MV-4-11 (cell line): ENCODE data around the gene PARP6.
"Not testable (repeated sequence)": the region's sequence is repeated elsewhere in the genome, so short reads cannot be mapped to it uniquely, and the experiment has no call there.

Experiments used
- DNase-seq: peaks from one replicate; lab custom pipeline; 2025; lab: John Stamatoyannopoulos, UW

Gene PARP6

DNA sequence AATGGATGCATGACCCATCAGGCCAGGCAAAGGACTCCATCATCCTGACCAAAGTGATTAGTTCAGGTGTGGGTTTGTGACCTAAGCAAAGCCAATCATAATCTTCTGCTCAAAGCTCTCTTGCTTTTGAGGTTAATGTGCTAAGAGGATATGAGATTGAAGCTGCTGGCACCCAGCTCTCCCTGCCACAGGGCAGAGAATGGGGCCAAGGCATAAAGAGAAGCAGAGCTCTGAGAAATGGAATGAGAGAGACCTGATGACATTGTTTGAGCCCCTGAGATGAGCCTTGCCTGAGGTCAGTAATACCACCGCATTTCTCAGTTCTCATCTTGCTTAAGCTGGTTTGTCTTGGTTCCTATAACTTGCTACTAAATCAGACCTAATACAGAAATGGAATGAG lies 6.4 kb upstream of the PARP6 start:
- no peak for DNase-seq

DNA sequence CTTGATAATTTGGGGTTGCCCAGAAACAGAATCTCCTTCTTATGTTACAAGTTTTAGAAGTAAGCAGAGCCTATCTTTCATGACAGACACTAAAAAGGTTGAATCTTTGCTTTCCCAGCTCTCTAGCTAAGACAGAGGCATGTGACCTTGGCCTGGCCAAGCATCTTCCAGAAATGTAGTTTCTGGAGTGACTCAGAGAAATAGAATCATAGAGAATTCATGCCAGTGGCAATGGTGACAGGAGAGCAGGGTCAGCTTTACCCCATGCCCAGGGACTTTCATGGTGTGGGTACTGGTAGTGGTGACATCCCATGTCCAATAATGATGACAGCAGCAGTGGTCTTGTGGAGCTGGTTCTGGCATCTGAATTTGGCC lies 4.0 kb upstream of the PARP6 start:
- DNase-seq: no peak

DNA sequence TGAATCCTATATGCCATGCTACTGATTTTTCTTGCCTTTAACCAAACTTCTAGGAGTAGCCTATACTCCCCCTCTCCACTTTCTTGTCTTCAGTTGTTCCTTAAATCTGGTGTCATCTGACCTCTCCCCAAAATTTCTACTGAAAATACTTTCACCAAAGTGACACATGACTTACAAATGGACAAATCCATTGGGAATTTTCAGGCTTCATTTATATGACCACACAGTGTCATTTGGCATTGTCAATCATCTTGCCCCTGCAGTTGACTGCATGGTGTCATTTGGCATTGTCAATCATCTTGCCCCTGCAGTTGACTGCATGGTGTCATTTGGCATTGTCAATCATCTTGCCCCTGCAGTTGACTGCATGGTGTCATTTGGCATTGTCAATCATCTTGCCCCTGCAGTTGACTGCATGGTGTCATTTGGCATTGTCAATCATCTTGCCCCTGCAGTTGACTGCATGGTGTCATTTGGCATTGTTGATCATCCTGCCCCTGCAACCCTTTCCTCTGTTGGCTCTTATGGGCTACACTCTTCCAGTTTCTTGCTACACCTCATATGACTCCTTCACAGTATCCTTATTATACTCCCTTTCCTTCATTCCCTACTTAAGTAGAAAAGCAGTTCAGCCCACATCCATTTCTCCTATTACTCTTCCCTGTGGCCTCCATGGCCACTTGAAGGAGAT lies 3.4 kb upstream of the PARP6 start:
- DNase-seq: not testable (repeated sequence)

DNA sequence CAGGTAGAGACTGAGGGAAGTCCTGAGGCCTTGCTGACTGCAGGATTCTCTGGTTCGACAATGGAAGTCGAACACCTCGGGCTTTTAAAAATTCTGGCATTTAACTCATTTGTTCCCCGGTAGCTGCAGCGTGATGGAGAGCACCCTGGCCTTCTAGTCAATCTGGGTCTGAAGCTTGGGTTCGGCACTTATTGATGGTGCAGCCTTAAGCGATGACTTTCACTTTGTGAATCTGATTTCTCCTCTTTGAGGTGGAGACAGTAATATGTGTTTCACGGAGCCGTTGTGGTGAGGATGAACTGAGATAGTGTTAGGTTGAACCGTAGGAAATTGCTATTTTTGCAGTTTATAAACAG lies 621 bp upstream of the PARP6 start:
- DNase-seq: no peak

DNA sequence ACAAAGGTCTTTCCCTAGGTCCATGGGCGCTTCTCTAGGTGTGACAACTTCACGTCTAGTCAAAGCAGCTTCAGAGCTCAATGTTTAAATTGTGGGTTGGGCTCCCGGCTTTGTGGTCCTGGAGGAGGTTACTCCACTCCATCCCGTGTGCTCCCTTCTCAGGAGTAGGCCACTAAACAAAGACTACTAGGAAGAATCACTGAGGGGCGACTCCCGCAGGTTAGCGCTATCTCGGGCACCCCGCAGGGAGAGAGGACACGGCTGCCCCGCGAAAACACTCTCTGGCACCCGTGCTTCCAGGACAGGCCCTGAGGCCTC lies 500 bp downstream of the PARP6 start:
- no peak for DNase-seq

DNA sequence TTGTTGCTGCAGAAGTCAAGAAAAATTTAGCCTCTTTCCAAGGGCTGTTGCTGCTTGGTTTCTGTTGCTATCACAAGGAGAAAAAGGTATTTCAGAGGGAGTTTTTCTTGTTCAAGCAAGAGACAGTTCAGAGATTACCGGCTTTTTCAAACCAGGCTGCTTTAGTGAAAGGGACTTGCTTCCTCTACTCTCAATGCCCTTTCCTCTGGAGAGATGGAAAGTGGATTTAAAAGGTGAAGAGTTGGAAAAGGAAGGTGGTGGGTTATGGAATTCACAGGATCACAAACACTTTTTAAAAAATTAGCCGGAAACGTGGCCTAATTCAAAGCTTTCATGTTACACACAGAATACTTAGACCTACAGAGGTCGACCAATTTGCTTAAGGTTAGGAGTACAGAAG lies 1.1 kb downstream of the PARP6 start:
- DNase-seq: no peak

DNA sequence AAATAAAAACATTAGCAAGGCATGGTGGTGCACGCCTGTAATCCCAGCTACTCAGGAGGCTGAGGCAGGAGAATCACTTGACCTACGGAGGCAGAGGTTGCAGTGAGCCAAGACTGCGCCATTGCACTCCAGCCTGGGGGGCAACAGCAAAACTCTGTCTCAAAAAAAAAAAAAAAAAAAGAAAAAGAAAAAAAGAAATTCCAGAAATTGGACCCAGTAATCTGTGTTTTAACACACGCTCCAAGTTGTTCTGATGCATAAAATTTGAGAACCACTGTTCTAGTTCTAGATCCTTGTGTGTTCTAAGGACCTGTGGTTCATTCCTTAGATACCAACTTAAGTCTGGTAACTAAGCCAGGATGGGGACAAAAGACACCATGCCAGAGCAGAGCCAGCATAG lies 2.6 kb downstream of the PARP6 start:
- DNase-seq: no peak

DNA sequence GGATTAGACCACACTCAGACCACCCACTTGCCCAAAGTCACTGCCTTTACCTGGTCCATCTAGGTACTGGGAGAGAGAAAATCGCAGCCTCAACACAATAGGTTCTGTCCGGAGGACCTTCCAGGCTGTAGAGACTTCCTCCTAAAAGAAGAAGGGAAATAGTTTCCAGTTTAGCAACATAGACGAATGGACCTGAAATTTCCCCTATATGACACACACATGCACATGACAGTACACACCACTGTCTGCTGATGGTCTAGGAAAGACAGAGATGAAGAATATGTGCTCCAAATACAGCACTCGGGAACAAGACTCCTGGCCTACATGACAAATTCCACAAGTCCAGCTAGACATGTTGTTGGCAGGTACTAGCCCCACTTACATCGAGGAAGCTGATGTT lies 7.3 kb downstream of the PARP6 start:
- no peak for DNase-seq

DNA sequence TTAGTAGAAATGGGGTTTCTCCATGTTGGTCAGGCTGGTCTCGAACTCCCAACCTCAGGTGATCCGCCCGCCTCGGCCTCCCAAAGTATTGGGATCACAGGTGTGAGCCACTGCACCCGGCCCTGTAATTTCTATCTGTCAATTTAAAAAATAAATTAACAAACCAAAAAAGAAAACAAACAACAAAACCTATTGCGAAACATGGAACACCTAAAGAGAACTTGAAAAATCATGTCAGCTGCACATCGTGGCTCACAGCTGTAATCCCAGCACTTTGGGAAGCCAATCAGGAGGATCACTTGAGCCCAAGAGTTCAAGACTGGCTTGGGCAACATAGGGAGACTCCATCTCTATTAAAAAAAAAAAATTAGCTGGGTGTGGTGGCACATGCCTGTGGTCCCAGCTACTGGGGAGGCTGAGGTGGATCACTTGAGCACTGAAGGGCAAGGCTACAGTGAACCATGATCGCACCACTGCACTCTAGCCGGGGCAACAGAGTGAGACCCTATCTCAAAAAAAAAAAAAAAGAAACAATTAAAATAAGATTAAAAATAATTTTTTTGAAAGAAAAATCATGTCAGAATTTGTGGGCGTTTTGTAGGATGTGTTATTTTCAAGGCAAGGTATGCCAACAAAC lies 19.6 kb downstream of the PARP6 start:
- no peak for DNase-seq

DNA sequence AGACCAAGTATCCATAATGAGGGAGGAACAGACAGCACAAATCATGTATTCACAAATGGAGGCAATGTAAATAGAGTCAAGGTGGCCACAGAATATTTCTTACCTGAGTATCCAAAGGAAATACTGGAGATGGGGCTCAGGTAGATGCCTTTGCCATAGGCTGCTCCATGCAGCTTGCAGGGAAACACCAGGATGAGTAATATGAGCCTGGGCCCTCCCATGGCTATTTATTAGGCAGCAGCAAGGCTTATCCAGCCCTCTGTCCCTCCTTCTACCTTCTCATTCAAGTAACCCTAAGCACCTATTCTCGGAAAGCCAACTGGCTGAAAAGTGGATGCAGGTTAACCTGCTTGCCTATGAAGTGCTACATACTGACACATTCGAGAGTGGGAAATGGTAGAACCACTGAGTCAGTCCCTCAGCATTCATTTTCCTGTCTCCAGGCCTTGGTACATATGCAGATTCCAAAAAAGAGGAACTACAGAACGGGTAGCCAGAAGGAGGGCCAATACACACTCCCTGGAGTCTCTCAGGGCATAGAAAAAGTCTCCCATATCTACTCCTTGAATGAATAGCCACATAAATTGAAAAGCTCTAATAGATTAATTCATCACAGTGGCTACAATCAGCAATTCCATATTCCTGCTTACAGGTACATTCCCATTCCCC lies 23.1 kb downstream of the PARP6 start:
- no peak for DNase-seq

DNA sequence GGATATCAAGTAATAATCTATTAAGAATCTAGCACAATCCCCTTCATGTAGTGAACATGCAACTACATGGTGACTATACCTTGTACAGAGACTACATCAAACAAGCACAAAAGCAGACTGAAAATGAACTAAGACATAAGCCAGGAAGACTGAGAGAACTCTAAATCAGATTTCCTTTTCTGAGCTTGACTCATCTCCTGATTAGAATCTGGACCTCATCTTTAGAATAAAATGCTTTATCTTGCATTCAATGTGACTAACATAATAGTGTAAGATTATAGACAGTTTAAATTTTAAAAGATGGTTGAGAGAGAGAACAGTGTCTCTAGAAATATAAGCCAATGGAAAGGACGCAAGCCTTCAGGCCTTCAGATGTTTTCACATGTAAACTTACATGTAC lies 23.8 kb downstream of the PARP6 start:
- DNase-seq: no peak

DNA sequence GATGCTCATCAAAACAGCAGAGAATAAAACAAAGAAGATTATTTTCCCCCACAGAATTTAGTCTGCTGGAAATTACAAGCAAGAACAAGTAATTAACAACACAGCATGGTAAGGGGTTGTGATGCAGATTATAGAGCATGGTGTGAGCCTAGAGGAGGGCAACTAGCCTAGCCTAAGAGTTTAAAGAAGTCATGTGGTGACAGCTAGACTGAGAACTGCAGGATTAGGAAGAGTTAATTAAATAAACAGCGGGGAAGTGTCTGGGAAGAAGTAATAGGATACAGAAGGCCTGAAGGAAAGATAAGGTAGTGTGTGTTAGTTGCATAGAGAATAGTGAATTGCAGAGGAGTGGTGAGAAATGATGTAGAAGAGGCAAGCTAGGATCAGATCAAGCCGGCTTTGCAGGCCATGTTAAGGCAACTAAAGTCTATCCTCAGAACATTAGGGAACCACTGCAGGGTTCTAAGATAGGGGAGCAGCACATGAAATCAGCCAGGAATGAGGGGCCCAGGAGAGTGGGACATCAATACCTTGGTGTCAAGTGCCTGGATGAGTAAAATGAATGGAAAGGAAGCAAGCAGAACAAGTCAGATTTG lies 29.5 kb downstream of the PARP6 start:
- no peak for DNase-seq

DNA sequence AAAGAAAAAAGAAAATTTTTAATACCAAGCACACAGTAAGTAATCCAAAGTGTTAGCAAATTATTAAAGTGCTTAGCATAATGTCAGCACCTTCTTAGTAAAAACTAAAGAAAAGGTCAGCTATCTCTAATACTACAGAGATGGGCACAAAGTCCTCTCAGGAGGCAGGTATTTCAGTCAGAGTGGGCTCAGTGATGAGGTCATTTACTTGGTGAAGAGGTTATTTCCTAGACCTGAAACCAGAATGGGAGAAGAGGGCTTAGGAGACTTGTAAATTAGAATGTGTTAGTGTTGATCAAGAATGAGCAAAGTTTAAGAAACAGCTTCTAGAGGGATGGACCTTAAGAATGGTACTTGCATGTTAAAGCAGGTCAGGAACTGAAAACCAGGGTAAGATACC lies 32.7 kb downstream of the PARP6 start:
- DNase-seq: no peak

DNA sequence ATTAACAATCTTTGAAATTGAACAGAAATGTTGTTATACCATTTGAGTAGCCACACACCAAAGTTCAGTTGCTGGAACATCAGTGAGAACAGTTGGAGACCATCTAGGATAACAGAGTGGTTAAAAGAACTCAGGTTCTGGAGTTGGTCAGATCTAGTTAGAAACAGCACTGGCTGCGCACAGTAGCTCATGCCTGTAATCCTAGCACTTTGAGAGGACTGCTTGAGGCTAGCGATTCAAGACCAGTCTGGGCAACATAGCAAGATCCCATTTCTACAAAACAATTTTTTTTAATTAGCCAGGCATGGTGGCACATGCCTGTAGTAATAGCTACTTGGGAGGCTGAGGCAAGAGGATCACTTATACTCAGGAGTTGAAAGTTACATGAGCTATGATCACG lies 33.8 kb downstream of the PARP6 start:
- DNase-seq: no peak

DNA sequence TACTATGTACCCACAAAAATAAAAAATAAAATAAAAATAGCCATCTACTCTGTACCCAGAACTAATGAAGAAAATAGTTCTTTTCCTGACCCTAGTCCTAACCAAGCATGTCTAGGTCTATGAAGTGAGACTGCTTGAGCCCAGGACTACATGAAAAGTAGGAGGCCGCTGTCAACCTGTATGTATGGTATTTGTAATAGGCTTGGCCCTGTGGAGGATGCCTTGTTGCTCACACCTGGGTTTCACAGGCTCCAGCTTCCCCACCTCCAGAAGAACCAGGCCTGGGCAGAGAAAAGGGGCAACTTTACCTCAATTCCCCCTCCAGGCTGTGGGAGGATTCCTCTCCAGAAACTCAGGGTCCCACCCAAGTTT lies 34.5 kb downstream of the PARP6 start:
- no peak for DNase-seq

DNA sequence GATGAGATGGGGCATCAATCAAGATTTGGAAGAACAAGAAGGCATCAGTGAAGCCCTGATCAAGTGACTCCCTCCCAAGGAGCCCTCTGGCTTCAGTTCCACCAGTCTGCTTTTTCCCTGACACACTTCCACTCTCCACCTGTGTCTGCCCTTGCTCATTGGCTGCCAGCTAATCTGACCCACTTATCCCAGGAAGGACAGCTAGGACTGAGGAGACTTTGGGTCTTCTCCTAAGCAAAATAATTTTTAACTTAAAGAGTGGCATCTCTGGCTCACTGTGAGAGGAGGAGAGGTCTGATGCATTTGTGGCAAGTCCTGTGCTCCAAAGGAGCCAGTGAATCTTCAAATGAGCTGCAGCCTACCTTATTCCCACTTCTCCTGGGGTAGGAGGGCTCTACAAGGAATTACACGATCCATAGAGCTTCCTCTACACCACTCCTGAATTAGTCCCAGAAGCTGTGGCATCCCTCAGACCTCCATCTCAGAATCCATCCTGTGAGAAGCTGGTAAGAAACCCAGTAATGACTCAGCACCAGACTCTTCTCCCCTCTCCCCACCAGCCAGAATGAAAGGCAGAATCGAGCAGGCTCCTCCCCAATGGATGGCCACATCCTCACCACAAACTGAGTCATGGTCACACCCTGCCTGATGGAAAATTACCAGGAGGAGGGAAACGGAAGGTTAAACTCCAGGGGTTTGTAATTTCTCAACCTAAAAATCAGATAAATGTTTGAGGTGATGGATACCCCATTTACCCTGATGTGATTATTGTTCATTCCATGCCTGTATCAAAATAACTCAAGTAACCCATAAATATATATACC lies 35.1 kb downstream of the PARP6 start:
- DNase-seq: peak; percentile 93

DNA sequence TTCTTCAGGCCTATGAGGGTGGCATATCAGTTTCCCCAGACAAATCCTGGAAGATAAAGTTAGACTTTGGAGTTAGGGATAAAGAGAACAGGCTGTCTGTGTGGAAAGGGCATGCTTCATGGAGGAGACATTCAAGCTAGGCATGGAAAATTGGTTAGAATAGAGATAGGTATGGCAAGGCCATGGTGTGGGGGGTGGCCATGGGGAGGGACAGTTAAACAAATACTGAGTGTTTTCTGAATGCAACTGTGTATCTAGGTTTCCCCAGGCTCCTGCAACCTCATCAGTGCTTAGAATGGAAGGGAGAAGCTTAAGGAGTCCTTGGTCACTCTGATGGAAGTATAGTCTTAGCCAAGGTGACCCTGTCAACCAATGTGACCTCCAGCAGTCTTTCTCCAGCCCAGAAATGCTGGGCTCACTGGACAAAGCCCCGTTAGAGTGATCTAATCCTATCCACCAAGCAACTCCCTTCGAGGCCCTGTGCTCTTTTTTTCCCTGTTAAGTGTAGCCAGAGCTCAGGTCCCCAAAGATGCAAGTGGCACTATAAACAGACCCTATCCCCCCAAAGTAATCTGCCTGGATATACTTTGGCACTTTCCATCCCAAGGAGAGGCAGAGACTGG lies 35.9 kb downstream of the PARP6 start:
- DNase-seq: no peak

DNA sequence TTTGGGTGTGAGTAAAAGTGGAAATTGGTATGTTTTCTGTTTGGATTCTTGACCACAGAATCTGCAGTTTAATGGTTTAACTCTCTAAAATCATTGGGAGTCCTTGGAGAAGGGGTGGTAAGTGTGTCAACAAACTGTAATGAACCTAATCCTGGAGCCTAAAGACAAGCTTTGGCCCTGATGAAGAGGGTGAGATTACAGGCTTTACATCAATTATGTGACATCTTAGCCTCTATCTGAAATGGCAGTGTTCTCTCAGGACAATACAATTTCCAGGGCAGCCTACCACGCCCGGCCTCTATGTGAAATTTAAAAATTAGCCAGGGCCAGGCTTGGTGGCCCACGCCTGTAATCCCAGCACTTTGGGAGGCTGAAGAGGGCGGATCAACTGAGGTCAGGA lies 37.1 kb downstream of the PARP6 start:
- DNase-seq: no peak

DNA sequence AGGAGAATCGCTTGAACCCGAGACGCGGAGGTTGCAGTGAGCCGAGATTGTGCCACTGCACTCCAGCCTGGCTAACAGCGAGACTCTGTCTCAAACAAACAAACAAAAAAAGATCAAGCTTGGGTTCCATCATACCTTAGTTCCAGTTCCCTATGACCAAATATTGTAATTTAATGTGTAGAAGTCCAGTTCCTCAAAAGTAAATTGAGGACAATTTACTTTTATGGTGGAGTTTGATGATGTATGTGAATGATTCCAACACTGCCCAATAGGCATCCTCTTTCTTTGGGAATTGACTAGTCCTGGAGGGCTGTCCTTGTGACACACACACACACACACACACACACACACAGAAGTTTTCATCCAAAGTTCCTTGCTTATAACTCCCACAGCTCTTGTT lies 38.6 kb downstream of the PARP6 start:
- DNase-seq: peak; percentile 3

DNA sequence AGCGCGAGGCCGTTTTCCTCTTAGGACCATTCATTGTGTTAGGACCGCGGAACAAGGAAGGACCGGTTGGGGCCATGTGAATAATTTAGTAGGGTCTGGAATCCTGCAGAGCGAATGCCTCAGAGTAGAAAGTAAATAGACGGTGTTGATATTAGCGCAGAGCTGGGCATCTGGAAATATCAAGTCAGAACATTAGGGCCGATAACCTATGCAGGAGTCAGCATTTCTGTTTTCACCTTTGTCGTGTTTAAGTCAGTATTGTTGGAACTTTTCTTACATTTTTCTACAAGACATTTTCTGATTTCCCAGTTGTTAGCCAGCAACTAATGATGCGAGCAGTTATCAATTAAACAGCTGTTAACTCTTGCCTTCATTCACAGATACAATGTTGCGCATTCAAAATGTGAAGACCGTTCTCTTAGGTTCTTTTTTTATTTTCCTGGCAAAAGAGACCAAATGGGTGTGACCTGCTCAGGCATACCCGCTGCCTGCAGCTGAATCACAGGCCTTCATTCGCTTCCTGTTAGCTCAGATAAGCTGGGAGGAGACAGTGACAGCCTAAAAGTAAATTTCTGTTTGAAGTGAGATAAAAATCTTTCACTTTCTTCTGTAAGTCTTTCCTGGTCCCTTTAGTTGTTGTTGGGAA lies 40.4 kb downstream of the PARP6 start:
- DNase-seq: peak; percentile 6

DNA sequence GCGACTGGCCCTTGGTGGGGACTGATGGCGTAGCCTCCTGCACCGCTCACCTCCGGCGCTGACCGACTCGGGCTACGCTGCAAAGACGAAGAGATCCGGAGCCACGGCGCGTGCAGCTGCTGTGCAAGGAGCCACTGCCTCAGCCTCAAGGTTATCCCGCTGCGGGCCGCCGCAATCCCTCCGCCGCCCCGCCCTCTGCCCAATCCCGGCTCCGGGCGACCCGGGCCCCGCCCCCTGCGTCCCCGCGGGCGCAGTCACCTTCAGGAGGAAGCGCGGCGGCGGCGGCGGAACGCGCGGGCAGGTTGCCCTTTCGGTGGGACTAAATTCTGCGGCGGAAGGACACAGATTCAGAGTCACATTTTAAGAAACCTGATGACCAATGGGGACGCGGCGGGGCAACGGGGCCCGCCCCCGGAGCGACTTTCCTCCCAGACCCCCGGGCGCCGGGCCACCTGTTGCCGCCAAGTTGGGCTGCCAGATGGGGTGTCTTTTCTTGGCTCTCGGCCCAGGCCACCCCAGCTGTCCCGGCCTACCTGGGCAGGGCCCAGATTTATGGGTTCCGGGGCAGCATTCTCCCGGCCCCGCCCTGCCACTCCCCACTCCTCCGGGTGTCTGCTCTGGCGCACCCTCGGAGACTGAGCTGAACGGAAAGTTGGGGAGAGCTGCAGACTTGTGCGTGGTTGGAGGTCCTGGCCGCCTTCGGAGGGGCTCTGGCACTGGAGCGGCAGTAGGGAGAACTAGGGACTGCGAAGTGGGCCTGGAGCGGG lies 41.1 kb downstream of the PARP6 start, which contains the start of gene PKM:
Gene PKM (minus strand): TSS at position 125 of the 767 bp plus-strand sequence. CDS start 12,093 bp downstream, outside the sequence.
- peak; percentile 89 for DNase-seq
